Neural cell (in vitro differentiated cells): ENCODE data around the gene CDX1. TPM values are rescaled to one million over a fixed set of nuclear protein-coding genes. Genes with fewer than 3 reads are reported as not detected.

ENCODE experiments used
- H2AFZ ChIP-seq: fragments of 200-600, 300-800 bp; sonication (generic), shearing (Covaris generic); 2 replicates; pipeline ENCODE4 v1.6.0; 2014; ENCODE audit warnings: low read depth, mild to moderate bottlenecking, antibody characterized with exemption, low read length, moderate library complexity
- H3F3A ChIP-seq: fragments of 200-600 bp; shearing (Covaris generic); 2 replicates; pipeline ENCODE4 v1.6.1; 2016; ENCODE audit warnings: mild to moderate bottlenecking, moderate library complexity, mixed read lengths, antibody characterized with exemption, low read length; ENCODE audit not compliant: insufficient read depth, poor library complexity, severe bottlenecking
- H3K27ac ChIP-seq: fragments of 200-600, 300-800 bp; sonication (generic), shearing (Covaris generic); 2 replicates; pipeline ENCODE4 v1.5.1; 2014; ENCODE audit warnings: mild to moderate bottlenecking, low read length, moderate library complexity
- H3K27me3 ChIP-seq: fragments of 300-800, 200-600 bp; sonication (generic), shearing (Covaris generic); 2 replicates; pipeline ENCODE4 v1.6.0; 2014; ENCODE audit warnings: mild to moderate bottlenecking, low read depth, low read length, moderate library complexity; ENCODE audit not compliant: insufficient read depth
- H3K36me3 ChIP-seq: fragments of 300-800, 200-600 bp; sonication (generic), shearing (Covaris generic); 2 replicates; pipeline ENCODE4 v1.5.1; 2014; ENCODE audit warnings: mild to moderate bottlenecking, antibody characterized with exemption, low read length, moderate library complexity; ENCODE audit not compliant: insufficient read depth
- H3K4me2 ChIP-seq: fragments of 300-800, 200-600 bp; sonication (generic), shearing (Covaris generic); 2 replicates; pipeline ENCODE4 v1.6.0; 2014; ENCODE audit warnings: mild to moderate bottlenecking, low read length
- H3K4me3 ChIP-seq: fragments of 300-800, 200-600 bp; sonication (generic), shearing (Covaris generic); 2 replicates; pipeline ENCODE4 v1.5.1; 2014; ENCODE audit warnings: mild to moderate bottlenecking, low read length, moderate library complexity
- H3K79me2 ChIP-seq: fragments of 200-600 bp; shearing (Covaris generic); replicated peaks from 2 replicates; pipeline ENCODE4 v1.6.0; 2014; ENCODE audit warnings: mild to moderate bottlenecking, low read length, moderate library complexity; ENCODE audit not compliant: insufficient read depth
- H3K9ac ChIP-seq: fragments of 300-800, 200-600 bp; sonication (generic), shearing (Covaris generic); 2 replicates; pipeline ENCODE4 v1.6.1; 2016; ENCODE audit warnings: mild to moderate bottlenecking, low read length, mixed read lengths
- H3K9me2 ChIP-seq: fragments of 200-600 bp; shearing (Covaris generic); 2 replicates; pipeline ENCODE4 v1.6.1; 2016; ENCODE audit warnings: mild to moderate bottlenecking, low read length, mixed read lengths; ENCODE audit not compliant: insufficient read depth
- H3K9me3 ChIP-seq: fragments of 200-600, 300-800 bp; sonication (generic), shearing (Covaris generic); 2 replicates; pipeline ENCODE4 v1.6.1; 2016; ENCODE audit warnings: mild to moderate bottlenecking, mixed run types, low read length, moderate library complexity, mixed read lengths
- H4K20me1 ChIP-seq: fragments of 200-600 bp; shearing (Covaris generic); 2 replicates; pipeline ENCODE4 v1.6.1; 2016; ENCODE audit warnings: mild to moderate bottlenecking, mixed run types; ENCODE audit not compliant: insufficient read depth
- CTCF ChIP-seq: fragments of 450-650 bp; IDR thresholded peaks from 2 replicates; pipeline ENCODE4 v1.5.1; 2014; ENCODE audit warnings: antibody characterized with exemption, mild to moderate bottlenecking, moderate library complexity; ENCODE audit not compliant: poor library complexity, severe bottlenecking
- EP300 ChIP-seq: fragments of 450-650 bp; conservative IDR thresholded peaks from 2 replicates; pipeline ENCODE4 v1.6.1; 2014; ENCODE audit warnings: antibody characterized with exemption, mild to moderate bottlenecking, moderate library complexity; ENCODE audit not compliant: poor library complexity, severe bottlenecking
- EZH2 ChIP-seq: fragments of 200-600, 300-800 bp; shearing (Covaris generic), sonication (generic); IDR thresholded peaks from 2 replicates; pipeline ENCODE4 v1.6.1; 2014; ENCODE audit warnings: antibody characterized with exemption, low read length, borderline replicate concordance, mild to moderate bottlenecking; ENCODE audit not compliant: insufficient read depth, poor library complexity, severe bottlenecking
- MXI1 ChIP-seq: fragments of 450-650 bp; conservative IDR thresholded peaks from 2 replicates; pipeline ENCODE4 v1.6.1; 2014; ENCODE audit warnings: antibody characterized with exemption, mild to moderate bottlenecking; ENCODE audit not compliant: poor library complexity, severe bottlenecking
- POLR2AphosphoS5 ChIP-seq: IDR thresholded peaks from 2 replicates; pipeline ENCODE4 v1.6.1; 2012
- RAD21 ChIP-seq: fragments of 450-650 bp; conservative IDR thresholded peaks from 2 replicates; pipeline ENCODE4 v1.6.1; 2014; ENCODE audit warnings: antibody characterized with exemption, mild to moderate bottlenecking, moderate library complexity
- SMC3 ChIP-seq: fragments of 450-650 bp; conservative IDR thresholded peaks from 2 replicates; pipeline ENCODE4 v1.6.1; 2014; ENCODE audit warnings: antibody characterized with exemption, mild to moderate bottlenecking, moderate library complexity; ENCODE audit not compliant: poor library complexity
- TAF1 ChIP-seq: IDR thresholded peaks from 2 replicates; pipeline ENCODE4 v1.6.1; 2012; ENCODE audit warnings: low read depth
- polyA plus RNA-seq: library from polyadenylated mRNA; depleted of rRNA; stranded (reverse); fragments of >200 nt; gene quantifications from 2 replicates; pipeline ENCODE4 v1.2.3, GENCODE V29; 2014
- TF ChIP-seq, protein P1 (sequence below): IDR thresholded peaks from 2 replicates; pipeline ENCODE4 v1.6.1; 2012; ENCODE audit warnings: borderline replicate concordance

Gene CDX1
- polyA plus RNA-seq, 1 donor from 2014 or later = not detected

GRCh38 chr5:150164211-150164980, 2.2 kb upstream of the CDX1 start:
- H4K20me1 ChIP-seq = no peaks in the 10 kb centered on the region
- no peak overlapping the region for H3K4me2 ChIP-seq
- H3K36me3 ChIP-seq = no peaks in the 10 kb centered on the region
- no peak overlapping the region for H3K27ac ChIP-seq
- no peaks in the 10 kb centered on the region for H3K9me2 ChIP-seq
- no peak overlapping the region for H2AFZ ChIP-seq
- no peaks in the 10 kb centered on the region for H3K9me3 ChIP-seq
- TF ChIP-seq SMC3 = no peak
- H3K27me3 ChIP-seq = peaks cover 27% of the 10 kb centered on the region
- H3K79me2 ChIP-seq = no peaks in the 10 kb centered on the region
- H3F3A ChIP-seq = no peaks in the 10 kb centered on the region
- no peak overlapping the region for H3K9ac ChIP-seq
- H3K4me3 ChIP-seq = no peak overlapping the region

DNA sequence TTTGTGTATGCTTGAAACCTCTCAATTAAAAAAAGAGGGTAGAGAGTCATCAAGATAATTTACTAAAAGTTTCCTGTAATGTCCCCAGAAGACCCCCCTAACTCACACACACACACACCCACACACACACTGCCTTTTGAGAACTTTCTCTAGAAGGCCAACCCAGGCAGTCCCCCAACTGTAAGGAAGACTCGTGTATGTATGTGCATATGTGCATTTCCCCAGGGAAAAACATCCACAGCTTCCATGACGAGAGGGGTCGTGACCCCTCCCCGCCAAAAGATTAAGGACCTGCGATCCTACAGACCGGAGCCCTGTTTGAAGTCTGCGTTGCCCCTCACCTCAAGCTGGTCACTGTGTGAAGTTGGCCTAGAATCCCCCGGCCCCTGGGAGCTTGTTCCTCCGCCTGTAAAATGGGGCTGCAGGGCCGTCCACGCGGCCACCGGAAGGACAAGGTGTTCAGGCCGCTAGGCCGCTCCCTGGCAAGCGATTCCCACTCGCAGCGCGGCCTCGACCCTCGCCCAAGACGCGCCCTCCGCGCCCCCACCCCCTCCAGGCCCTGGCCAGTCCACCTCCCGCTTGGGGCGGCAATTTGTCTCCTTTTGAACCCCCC, 435 bp upstream of the CDX1 start:
- Histone ChIP-seq H3K4me2 (no peak overlapping the region), H3K27me3 (peaks cover 31% of the 10 kb centered on the region), H3K36me3 (no peaks in the 10 kb centered on the region), H3K9me2 (no peaks in the 10 kb centered on the region), H3K79me2 (no peaks in the 10 kb centered on the region), H3K27ac (no peak overlapping the region), H3F3A (no peaks in the 10 kb centered on the region), H3K4me3 (no peak overlapping the region), H3K9me3 (no peaks in the 10 kb centered on the region), H2AFZ (no peak overlapping the region), H3K9ac (no peak overlapping the region), H4K20me1 (no peaks in the 10 kb centered on the region)
- TF ChIP-seq EZH2 (no peak), POLR2AphosphoS5 (no peak), EP300 (no peak), RAD21 (no peak), MXI1 (no peak), TAF1 (no peak), SMC3 (no peak), CTCF (no peak)
- TF ChIP-seq, protein P1, sequence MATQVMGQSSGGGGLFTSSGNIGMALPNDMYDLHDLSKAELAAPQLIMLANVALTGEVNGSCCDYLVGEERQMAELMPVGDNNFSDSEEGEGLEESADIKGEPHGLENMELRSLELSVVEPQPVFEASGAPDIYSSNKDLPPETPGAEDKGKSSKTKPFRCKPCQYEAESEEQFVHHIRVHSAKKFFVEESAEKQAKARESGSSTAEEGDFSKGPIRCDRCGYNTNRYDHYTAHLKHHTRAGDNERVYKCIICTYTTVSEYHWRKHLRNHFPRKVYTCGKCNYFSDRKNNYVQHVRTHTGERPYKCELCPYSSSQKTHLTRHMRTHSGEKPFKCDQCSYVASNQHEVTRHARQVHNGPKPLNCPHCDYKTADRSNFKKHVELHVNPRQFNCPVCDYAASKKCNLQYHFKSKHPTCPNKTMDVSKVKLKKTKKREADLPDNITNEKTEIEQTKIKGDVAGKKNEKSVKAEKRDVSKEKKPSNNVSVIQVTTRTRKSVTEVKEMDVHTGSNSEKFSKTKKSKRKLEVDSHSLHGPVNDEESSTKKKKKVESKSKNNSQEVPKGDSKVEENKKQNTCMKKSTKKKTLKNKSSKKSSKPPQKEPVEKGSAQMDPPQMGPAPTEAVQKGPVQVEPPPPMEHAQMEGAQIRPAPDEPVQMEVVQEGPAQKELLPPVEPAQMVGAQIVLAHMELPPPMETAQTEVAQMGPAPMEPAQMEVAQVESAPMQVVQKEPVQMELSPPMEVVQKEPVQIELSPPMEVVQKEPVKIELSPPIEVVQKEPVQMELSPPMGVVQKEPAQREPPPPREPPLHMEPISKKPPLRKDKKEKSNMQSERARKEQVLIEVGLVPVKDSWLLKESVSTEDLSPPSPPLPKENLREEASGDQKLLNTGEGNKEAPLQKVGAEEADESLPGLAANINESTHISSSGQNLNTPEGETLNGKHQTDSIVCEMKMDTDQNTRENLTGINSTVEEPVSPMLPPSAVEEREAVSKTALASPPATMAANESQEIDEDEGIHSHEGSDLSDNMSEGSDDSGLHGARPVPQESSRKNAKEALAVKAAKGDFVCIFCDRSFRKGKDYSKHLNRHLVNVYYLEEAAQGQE = no peak
